ENCODE data around the gene NCLN. TPM values are rescaled to one million over a fixed set of nuclear protein-coding genes. Genes with fewer than 3 reads are reported as not detected.
"Not testable (repeated sequence)": the region's sequence is repeated elsewhere in the genome, so short reads cannot be mapped to it uniquely, and the experiment has no call there.

NCLN gene
- total RNA-seq, 1 experiment from 2014 or later = 31.4 TPM

DNA sequence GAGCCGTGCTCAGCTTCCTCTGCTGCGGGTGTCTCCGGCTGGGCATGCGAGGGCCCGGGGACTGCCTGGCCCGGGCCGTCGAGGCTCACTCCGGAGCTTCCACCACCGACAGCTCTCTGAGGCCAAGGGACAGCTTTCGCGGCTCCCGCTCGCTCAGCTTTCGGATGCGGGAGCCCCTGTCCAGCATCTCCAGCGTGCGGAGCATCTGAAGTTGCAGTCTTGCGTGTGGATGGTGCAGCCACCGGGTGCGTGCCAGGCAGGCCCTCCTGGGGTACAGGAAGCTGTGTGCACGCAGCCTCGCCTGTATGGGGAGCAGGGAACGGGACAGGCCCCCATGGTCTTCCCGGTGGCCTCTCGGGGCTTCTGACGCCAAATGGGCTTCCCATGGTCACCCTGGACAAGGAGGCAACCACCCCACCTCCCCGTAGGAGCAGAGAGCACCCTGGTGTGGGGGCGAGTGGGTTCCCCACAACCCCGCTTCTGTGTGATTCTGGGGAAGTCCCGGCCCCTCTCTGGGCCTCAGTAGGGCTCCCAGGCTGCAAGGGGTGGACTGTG is 5.9 kb upstream of the NCLN start:
- DNase-seq (ENCODE audit: extremely low read depth, low read depth) = no peak

- DNase-seq (ENCODE audit: extremely low read depth, low read depth) = no peak
These were observed 1.7 kb upstream of the NCLN start for GRCh38 chr19:3183721-3184641.

DNA sequence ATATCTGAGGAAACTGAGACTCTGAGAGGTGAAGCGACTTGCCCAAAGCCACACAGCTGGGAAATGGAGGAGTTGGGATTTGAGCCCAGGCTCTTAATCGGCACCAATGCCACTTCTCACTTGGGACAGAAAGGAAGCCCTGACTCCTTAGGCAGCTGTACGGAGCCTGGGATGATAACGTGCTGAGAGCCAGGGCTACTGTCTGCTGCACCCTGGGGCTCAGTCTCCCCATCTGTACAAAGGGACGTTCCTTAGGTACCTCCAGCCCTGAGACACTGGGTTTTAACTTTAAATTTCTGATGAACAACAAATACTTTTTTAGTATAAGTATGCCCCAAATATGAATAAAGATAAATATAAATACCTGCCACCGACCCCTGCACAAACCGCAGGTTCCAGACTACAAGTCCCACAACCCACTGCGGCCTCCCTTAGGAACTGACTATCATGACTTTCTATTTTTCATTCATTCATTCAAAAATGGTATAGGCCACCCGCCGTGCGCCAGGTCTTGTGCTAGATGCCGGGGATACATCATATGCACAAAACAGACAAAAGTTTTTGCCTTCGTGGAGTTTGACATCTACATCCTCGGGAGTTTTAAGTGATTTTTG is 776 bp upstream of the NCLN start:
- DNase-seq (ENCODE audit: extremely low read depth, low read depth) = no peak

GRCh38 chr19:3186160-3186688 is 494 bp downstream of the NCLN start:
- DNase-seq (ENCODE audit: extremely low read depth, low read depth) = no peak

GRCh38 chr19:3186891-3187661 is 1.3 kb downstream of the NCLN start:
- no peak for DNase-seq (ENCODE audit: extremely low read depth, low read depth)

DNA sequence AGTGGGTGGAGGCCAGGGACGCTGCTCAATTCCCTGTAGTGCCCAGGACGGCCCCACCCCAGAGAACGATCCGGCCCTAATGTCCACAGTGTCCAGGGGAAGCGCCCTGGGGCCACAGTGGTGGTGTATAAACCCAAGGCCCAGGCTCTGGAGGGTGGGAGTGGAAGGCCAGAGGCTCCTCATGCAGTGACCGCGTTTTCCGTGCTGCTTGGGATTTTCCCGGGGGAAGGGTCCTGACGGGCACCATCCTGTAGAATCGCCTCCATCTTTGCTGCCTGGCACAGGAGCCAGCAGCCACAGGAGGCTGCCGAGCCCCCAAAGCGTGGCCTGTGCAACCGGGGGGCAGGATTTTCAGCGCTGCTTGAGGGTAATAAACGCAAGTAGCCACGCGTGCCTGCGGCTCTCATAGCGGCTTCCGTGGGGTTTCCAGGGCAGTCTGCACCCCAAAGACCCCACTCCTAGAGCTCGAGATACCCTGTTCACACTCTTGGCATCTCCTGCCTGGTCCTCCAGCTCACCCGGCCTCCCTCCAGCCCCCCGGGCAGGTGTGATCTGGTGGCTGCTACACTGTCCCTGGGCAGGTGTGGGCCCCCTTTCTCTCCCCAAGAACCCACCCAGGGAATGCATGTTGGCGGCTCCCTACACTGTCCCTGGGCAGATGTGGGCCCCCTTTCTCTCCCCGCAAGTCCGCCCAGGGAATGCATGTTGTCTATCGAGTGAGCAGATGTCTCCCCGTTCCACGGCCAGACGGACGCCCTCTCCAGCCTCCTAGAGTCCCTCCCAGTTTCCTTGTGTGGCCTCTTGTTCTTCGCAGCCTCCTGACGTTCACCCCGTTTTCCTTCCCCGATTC is 2.2 kb downstream of the NCLN start:
- no peak for DNase-seq (ENCODE audit: extremely low read depth, low read depth)

DNA sequence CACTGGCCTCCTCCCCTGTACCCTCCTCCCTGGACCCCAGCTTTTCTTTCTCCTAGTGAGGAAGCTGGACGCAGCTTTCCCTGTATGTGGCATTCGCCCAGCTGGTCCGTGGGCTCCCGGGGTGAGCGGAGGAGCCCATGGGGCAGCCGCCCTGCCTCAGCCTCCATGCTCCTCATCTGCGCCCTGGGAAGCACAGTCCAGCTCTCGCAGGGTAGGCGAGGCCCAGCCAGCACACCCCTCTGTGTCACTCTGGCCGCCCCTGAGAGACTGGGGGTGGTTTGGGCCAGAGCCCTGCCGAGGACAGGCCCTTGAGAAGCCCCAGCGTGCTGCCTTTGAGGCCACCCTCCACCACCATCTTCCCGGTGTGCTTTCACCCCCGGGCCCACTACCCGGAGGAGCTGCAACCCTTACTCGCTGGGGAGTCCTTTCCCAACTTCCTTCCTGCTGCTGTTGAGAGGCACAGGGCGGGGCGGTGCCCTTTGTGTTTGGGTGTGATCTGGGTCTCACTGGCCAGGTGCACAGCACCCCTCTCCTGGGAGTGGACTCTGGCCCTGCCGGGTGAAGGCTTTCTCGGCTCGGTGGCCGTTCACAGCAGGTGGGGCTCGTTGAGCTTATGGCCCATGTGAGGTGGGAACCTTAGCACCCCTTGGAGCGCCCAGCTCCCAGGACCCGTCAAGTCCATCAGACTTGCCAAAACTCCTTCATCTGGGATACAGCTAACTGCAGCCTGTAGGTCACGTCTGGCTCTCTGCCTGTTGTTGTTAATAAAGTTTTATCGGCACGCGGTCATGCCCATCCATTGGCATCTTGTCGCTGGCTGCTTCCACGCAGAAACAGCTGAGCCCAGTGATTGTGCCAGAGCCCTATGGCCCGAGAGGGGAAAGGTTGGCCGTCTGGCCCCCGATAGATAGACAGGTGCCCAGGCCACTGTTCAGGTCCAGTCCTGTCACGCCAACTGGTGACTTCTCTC is 3.2 kb downstream of the NCLN start:
- no peak for DNase-seq (ENCODE audit: extremely low read depth, low read depth)

GRCh38 chr19:3189702-3190469 is 4.2 kb downstream of the NCLN start:
- no peak for DNase-seq (ENCODE audit: extremely low read depth, low read depth)

- DNase-seq (ENCODE audit: extremely low read depth, low read depth) = no peak
These were observed 4.7 kb downstream of the NCLN start for GRCh38 chr19:3190470-3190770.

DNA sequence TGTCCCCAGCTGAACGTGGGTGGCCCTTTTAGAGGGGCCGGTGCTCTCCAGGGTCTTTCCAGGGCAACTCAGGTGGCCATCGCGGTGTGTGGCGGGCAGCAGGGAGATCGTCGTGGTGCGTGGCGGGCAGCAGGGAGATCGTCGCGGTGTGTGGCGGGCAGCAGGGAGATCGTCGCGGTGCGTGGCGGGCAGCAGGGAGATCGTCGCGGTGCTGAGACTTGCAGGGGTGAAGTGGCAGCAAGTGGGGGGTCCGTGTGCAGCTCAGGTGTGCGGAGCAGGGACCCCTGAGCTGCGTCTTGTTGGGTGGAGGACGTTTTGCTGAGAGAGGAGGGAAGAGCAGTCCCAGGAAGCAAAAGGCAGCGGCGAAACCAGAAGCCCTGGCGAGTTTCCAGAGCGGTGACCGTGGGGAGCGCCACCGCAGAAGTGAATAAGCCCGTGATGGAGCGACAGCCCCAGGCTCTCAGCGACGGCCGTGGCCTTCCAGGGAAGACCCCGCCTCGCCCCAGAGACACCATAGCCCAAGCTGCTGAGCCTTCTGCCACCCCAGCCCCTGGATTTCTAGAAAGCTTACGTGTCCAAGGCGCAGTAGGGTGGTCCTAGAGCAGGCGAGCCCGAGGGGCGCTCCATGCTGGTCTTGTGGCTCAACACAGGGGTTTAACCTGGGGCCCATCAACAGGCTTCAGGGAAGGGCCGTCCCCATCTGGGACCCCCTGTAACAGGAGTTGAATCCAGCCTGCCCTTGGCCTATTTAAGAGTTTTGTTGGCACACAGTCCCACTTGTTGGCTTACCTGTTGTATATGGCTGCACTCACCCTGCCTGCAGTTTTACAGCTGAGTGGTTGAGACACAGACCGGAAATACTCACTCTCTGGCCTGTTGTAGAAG is 5.4 kb downstream of the NCLN start:
- no peak for DNase-seq (ENCODE audit: extremely low read depth, low read depth)

DNA sequence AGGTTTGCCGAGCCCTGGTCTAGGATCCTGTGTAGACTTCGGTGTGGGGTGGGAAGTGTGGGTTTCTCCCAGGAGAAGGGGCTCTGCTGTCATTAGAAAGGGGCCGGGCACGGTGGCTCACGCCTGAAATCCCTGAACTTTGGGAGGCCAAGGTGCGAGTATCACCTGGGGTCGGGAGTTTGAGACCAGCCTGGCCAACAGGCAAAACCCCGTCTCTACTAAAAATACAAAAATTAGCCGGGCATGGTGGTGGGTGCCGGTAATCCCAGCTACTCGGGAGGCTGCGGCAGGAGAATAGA is 6.0 kb downstream of the NCLN start:
- not testable (repeated sequence) for DNase-seq (ENCODE audit: extremely low read depth, low read depth)

- no peak for DNase-seq (ENCODE audit: extremely low read depth, low read depth)
These were observed 6.5 kb downstream of the NCLN start for GRCh38 chr19:3192228-3192635.

DNA sequence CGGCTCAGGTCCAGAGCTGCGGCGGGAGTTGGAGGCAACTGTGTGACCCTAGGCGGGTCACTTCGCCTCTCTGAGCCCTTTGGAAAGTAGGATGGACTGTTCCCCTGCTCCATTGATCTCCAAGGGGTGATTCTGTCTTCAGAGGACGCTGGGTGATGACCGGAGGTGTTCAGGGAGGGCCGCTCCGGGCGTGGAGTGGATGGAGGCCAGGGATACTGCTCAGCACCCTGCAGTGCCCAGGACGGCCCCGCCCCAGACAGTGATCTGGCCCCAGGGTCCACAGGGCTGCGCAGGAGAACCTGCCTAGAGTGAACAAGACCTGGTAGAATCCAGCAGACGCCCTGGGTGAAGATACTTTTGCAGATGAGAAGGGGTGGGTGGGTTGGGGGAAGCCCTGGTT is 7.0 kb downstream of the NCLN start:
- no peak for DNase-seq (ENCODE audit: extremely low read depth, low read depth)

- no peak for DNase-seq (ENCODE audit: extremely low read depth, low read depth)
These were observed 7.8 kb downstream of the NCLN start for GRCh38 chr19:3193256-3194105.

DNA sequence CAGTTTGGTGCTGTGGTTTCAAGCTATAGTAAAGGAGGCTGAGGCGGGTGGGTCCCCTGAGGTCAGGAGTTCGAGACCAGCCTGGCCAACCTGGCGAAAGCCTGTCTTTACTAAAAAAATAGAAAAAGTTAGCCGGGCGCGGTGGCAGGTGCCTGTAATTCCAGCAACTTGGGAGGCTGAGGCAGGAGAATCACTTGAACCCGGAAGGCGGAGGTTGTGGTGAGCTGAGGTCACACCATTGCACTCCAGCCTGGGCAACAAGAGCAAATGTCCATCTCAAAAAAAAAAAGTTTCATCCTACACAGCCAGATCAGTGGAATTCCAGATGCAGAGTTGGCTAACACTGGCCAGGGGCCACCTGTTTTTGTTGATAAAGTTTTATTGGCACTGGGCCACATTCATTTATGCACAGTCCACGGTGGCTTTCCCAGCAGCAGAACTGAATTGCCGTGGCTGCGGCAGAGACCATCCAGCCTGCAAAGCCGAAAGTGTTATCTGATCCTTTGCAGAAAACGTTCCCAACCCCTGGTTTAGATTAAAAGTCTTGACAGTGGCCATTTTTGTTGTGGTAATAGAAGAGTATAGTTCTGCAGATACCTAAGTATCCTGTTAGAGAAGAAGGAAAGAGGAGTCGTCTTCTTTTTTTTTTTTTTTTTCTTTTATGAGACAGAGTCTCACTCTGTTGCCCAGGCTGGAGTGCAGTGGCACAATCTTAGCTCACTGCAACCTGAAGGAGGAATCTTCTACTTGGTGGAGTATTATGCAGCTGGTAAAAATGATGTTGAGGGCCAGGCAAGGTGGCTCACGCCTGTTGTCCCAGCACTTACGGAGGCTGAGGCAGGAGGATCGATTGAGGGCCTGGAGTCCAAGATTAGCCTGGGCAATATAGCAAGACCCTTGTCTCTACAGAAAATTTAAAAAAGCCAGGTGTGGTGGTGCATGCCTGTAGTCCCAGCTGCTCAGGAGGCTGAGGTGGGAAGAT is 8.7 kb downstream of the NCLN start:
- DNase-seq (ENCODE audit: extremely low read depth, low read depth) = no peak

All from NCI-H460 (cell line).